22Rv1 (cell line): ENCODE data around the gene LRRC45.

Experiments
- CTCF ChIP-seq: fragments of 450-650 bp; IDR thresholded peaks from 2 replicates; pipeline ENCODE4 v1.5.1; 2017; ENCODE audit warnings: mild to moderate bottlenecking
- ZFX ChIP-seq: fragments of 450-650 bp; IDR thresholded peaks from 2 replicates; pipeline ENCODE4 v1.6.1; 2017; ENCODE audit warnings: antibody characterized with exemption, borderline replicate concordance

DNA sequence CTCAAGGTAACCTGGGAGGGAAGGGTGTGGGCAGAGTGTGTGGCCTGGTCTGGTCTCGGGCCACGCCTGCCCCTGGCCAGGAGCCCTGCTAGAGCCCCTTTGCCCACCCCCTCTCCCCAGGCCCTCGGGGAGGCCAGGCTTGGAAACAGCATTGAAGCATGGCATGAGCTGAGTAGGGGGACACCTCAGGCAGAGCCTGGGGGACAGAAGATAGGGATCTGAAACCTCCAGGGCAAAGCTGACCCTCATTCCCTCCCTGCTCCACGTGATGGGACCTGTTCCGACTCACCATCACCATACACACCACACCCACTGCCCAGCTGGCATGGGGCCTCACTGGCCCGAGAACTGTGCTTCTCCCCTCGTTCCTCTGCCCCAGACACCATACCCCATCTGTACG, 26.0 kb downstream of the LRRC45 start:
- no peak for TF ChIP-seq CTCF
- no peak for TF ChIP-seq ZFX
